ENCODE results near the gene NCKAP5.

The NCKAP5 gene

GRCh38 chr2:133498662-133499585, 69.3 kb downstream of the NCKAP5 start:
- peak; percentile 19 for DNase-seq (ENCODE audit: low spot score)
- TF ChIP-seq CTCF (IDR thresholded peaks at IDR 0.05; ENCODE audit: extremely low read depth, insufficient read depth, missing control alignments): no peak
- in situ Hi-C loops (cut with MboI; ENCODE audit: low pct_unique_long_range_greater_than_20kb, low sequenced_read_pairs, unreplicated experiment): no loop called here

GRCh38 chr2:133497951-133498565, 70.2 kb downstream of the NCKAP5 start:
- in situ Hi-C loops (cut with MboI; ENCODE audit: low pct_unique_long_range_greater_than_20kb, low sequenced_read_pairs, unreplicated experiment): no loop called here
- no peak for DNase-seq (ENCODE audit: low spot score)
- TF ChIP-seq CTCF (IDR thresholded peaks at IDR 0.05; ENCODE audit: extremely low read depth, insufficient read depth, missing control alignments): no peak

GRCh38 chr2:133497270-133497893, 70.9 kb downstream of the NCKAP5 start:
- in situ Hi-C loops (cut with MboI; ENCODE audit: low pct_unique_long_range_greater_than_20kb, low sequenced_read_pairs, unreplicated experiment): no loop called here
- TF ChIP-seq CTCF (IDR thresholded peaks at IDR 0.05; ENCODE audit: extremely low read depth, insufficient read depth, missing control alignments): no peak
- no peak for DNase-seq (ENCODE audit: low spot score)

GRCh38 chr2:133496501-133497269, 71.6 kb downstream of the NCKAP5 start:
- in situ Hi-C loops (cut with MboI; ENCODE audit: low pct_unique_long_range_greater_than_20kb, low sequenced_read_pairs, unreplicated experiment): no loop called here
- TF ChIP-seq CTCF (IDR thresholded peaks at IDR 0.05; ENCODE audit: extremely low read depth, insufficient read depth, missing control alignments): no peak
- DNase-seq (ENCODE audit: low spot score): no peak

GRCh38 chr2:133495226-133495625, 73.0 kb downstream of the NCKAP5 start:
- no peak for DNase-seq (ENCODE audit: low spot score)
- in situ Hi-C loops (cut with MboI; ENCODE audit: low pct_unique_long_range_greater_than_20kb, low sequenced_read_pairs, unreplicated experiment): no loop called here
- TF ChIP-seq CTCF (IDR thresholded peaks at IDR 0.05; ENCODE audit: extremely low read depth, insufficient read depth, missing control alignments): no peak
